NCI-H2196 (cell line): ENCODE results near the gene ARL5A.
A peak's percentile ranks its signal among the peaks of the same experiment; 100 is the strongest.

Experiments used
- DNase-seq: peaks from one replicate; lab custom pipeline; 2025; ENCODE audit not compliant: unreplicated experiment; lab: John Stamatoyannopoulos, UW

Gene ARL5A

GRCh38 chr2:151767536-151767935 is 60.7 kb downstream of the ARL5A start:
- no peak for DNase-seq

- DNase-seq, result no peak
These were observed 61.6 kb downstream of the ARL5A start for GRCh38 chr2:151766437-151767153.

GRCh38 chr2:151765760-151766410 is 62.3 kb downstream of the ARL5A start:
- DNase-seq, result no peak

- no peak for DNase-seq
These were observed 65.5 kb downstream of the ARL5A start for GRCh38 chr2:151762694-151763093.

- no peak for DNase-seq
These were observed 66.5 kb downstream of the ARL5A start for GRCh38 chr2:151761687-151762086.

GRCh38 chr2:151761193-151761592 is 67.0 kb downstream of the ARL5A start:
- no peak for DNase-seq

- DNase-seq, result no peak
These were observed 68.0 kb downstream of the ARL5A start for GRCh38 chr2:151760139-151760650.

GRCh38 chr2:151758744-151759143 is 69.5 kb downstream of the ARL5A start:
- DNase-seq, result no peak

GRCh38 chr2:151757861-151758260 is 70.4 kb downstream of the ARL5A start:
- DNase-seq, result peak; percentile 7

- DNase-seq, result no peak
These were observed 71.4 kb downstream of the ARL5A start for GRCh38 chr2:151756820-151757219.

GRCh38 chr2:151754253-151754897 is 73.8 kb downstream of the ARL5A start:
- DNase-seq, result no peak

- no peak for DNase-seq
These were observed 74.7 kb downstream of the ARL5A start for GRCh38 chr2:151753540-151753939.
